K562 (cell line): ENCODE results near the gene OCEL1. TPM values are rescaled to one million over a fixed set of nuclear protein-coding genes. Genes with fewer than 3 reads are reported as not detected.

ENCODE experiments used
- CC2D1A ChIP-seq: fragments of 450-650 bp; IDR thresholded peaks from 2 replicates; pipeline ENCODE4 v1.6.1; 2017; ENCODE audit warnings: mild to moderate bottlenecking
- CREB3L1 ChIP-seq: fragments of 450-650 bp; IDR thresholded peaks from 2 replicates; pipeline ENCODE4 v1.6.1; 2014; ENCODE audit warnings: low read depth, mild to moderate bottlenecking, moderate library complexity, borderline replicate concordance
- CSDE1 ChIP-seq, 2 experiments: fragments of 450-650 bp; IDR thresholded peaks; 2 replicates each; pipeline ENCODE4 v1.6.1; 2016; ENCODE audit warnings: mild to moderate bottlenecking in 1 of 2
- FOXJ3 ChIP-seq: sonication (generic); formaldehyde crosslinking; IDR thresholded peaks from 2 replicates; pipeline ENCODE4 v1.4.0; 2020; ENCODE audit warnings: mild to moderate bottlenecking, missing genetic modification reagents
- GMEB1 ChIP-seq: fragments of 250-450 bp; sonication (Bioruptor Pico); IDR thresholded peaks from 2 replicates; pipeline ENCODE4 v1.4.0; 2020; ENCODE audit warnings: mild to moderate bottlenecking
- HDGF ChIP-seq: fragments of 450-650 bp; IDR thresholded peaks from 2 replicates; pipeline ENCODE4 v1.6.1; 2016
- HNRNPK ChIP-seq: fragments of 200-400 bp; formaldehyde crosslinking; IDR thresholded peaks from one replicate; pipeline ENCODE4 v1.6.1; 2018; ENCODE audit warnings: mild to moderate bottlenecking, low read depth, low read length; ENCODE audit not compliant: poor library complexity, severe bottlenecking
- ILK ChIP-seq: fragments of 450-650 bp; IDR thresholded peaks from 2 replicates; pipeline ENCODE4 v1.6.1; 2016; ENCODE audit warnings: missing genetic modification characterization, low read depth, mild to moderate bottlenecking, missing compliant biosample characterization, moderate library complexity, borderline replicate concordance
- JUND ChIP-seq, 2 experiments: IDR thresholded peaks; 2 replicates in 1 of 2; 3 replicates in 1 of 2; pipeline ENCODE4 v1.6.1; 2011; ENCODE audit warnings: borderline replicate concordance in 2 of 2, low read depth in 2 of 2, low read length in 2 of 2, improper control_type of control experiment in 1 of 2, missing biosample characterization in 1 of 2, missing genetic modification characterization in 1 of 2, missing genetic modification reagents in 1 of 2
- L3MBTL2 ChIP-seq: fragments of 450-650 bp; IDR thresholded peaks from 2 replicates; pipeline ENCODE4 v1.6.1; 2016; ENCODE audit warnings: mild to moderate bottlenecking, moderate library complexity
- MAX ChIP-seq: sonication (generic); formaldehyde crosslinking; IDR thresholded peaks from 2 replicates; pipeline ENCODE4 v1.9.0; 2022; ENCODE audit warnings: mild to moderate bottlenecking, missing genetic modification reagents
- POLR2AphosphoS5 ChIP-seq: IDR thresholded peaks from 2 replicates; pipeline ENCODE4 v1.6.1; 2011; ENCODE audit warnings: mild to moderate bottlenecking, low read depth, low read length, moderate library complexity; ENCODE audit not compliant: control insufficient read depth, insufficient read depth
- RAD21 ChIP-seq, 2 experiments: fragments of 250-450 bp in 1 of 2; fragments of 450-650 bp in 1 of 2; sonication (Bioruptor Pico) in 1 of 2; formaldehyde crosslinking in 1 of 2; IDR thresholded peaks in 1 of 2; conservative IDR thresholded peaks in 1 of 2; 2 replicates each; pipeline versions ENCODE4 v1.4.0 to v1.8.0; 2020 to 2022; ENCODE audit warnings: mild to moderate bottlenecking in 2 of 2, moderate library complexity in 1 of 2
- SMC3 ChIP-seq: conservative IDR thresholded peaks from 2 replicates; pipeline ENCODE4 v1.6.1; 2011; ENCODE audit warnings: low read depth, low read length, improper control_type of control experiment; ENCODE audit not compliant: insufficient read depth
- STAG1 ChIP-seq: sonication (generic); formaldehyde crosslinking; IDR thresholded peaks from 2 replicates; pipeline ENCODE4 v1.5.0; 2020; ENCODE audit warnings: missing genetic modification reagents, borderline replicate concordance
- THAP7 ChIP-seq: fragments of 250-450 bp; sonication (Bioruptor Pico); IDR thresholded peaks from 2 replicates; pipeline ENCODE4 v1.5.0; 2021
- ZFP36 ChIP-seq: fragments of 150-350 bp; IDR thresholded peaks from 2 replicates; pipeline ENCODE4 v1.6.1; 2018; ENCODE audit warnings: low read length, low read depth; ENCODE audit not compliant: partially characterized antibody
- ZFPM2 ChIP-seq: fragments of 250-450 bp; sonication (Bioruptor Pico); IDR thresholded peaks from 2 replicates; pipeline ENCODE4 v1.5.1; 2022; ENCODE audit warnings: mild to moderate bottlenecking
- ZNF143 ChIP-seq: sonication (generic); formaldehyde crosslinking; IDR thresholded peaks from 2 replicates; pipeline ENCODE4 v1.9.0; 2022; ENCODE audit warnings: mild to moderate bottlenecking, missing genetic modification reagents
- ZNF274 ChIP-seq: IDR thresholded peaks from 2 replicates; pipeline ENCODE4 v1.6.1; 2011; ENCODE audit warnings: low read depth, mild to moderate bottlenecking, low read length, moderate library complexity, borderline replicate concordance
- ZZZ3 ChIP-seq: fragments of 450-650 bp; IDR thresholded peaks from 2 replicates; pipeline ENCODE4 v1.6.1; 2016; ENCODE audit warnings: antibody characterized with exemption, mild to moderate bottlenecking, moderate library complexity
- polyA plus RNA-seq, 8 experiments: library from polyadenylated mRNA; depleted of rRNA in 4 of 8; stranded (reverse) in 5 of 8; unstranded in 3 of 8; fragments of >200 nt; fragmentation: Nextera tagmentation in 2 of 8; fragmentation: Illumina TruSeq in 1 of 8; extraction: Ambion mirVana in 2 of 8; extraction: Trizol in 1 of 8; gene quantifications; 2 replicates each; pipeline versions ENCODE4 v1.2.1 to v1.2.3, GENCODE V29; 2011 to 2014; ENCODE audit warnings: inconsistent platforms in 1 of 8, missing spikeins in 1 of 8
- total RNA-seq, 7 experiments: library from RNA; depleted of rRNA in 6 of 7; stranded (reverse); fragments of >200 nt in 6 of 7; fragmentation: Illumina TruSeq in 2 of 7; extraction: Trizol in 2 of 7; gene quantifications; 2 replicates each; pipeline versions ENCODE4 v1.2.1 to v1.2.3, GENCODE V29; 2011 to 2021; ENCODE audit warnings: low replicate concordance in 1 of 7

OCEL1 gene
- total and polyA plus RNA-seq, 9 of the 15 experiments (the other 6 are each of a cell fraction or from before 2014, with no cell fraction given): 8.0 to 38.0 (median 12.4) TPM

- TF ChIP-seq ZNF143 (CRISPR knock-in tag) (no peak), POLR2AphosphoS5 (0 out of 2 replicates have a peak, but pooled peaks have one; percentile 11), HNRNPK (no peak), FOXJ3 (CRISPR knock-in tag) (no peak), MAX (CRISPR knock-in tag) (peak; percentile 23; the same call in 1 of the 2 replicates), THAP7 (no peak), ZZZ3 (no peak), STAG1 (CRISPR knock-in tag) (peak; percentile 53; the same call in 1 of the 2 replicates), JUND (IDR thresholded peaks at IDR 0.05; ENCODE audit: borderline replicate concordance, low read depth, low read length) (peak; percentile 26; the same call in 1 of the 2 replicates), JUND (tag; IDR thresholded peaks at IDR 0.05; ENCODE audit: borderline replicate concordance, low read depth, low read length) (no peak), CREB3L1 (no peak), ZFPM2 (CRISPR knock-in tag) (no peak), ZFP36 (peak; percentile 11), L3MBTL2 (0 out of 2 replicates have a peak, but pooled peaks have one; percentile 16), RAD21 (CRISPR knock-in tag; conservative IDR thresholded peaks at IDR 0.05 in 1 of 2, IDR thresholded peaks at IDR 0.05 in 1 of 2) (peak; percentile 49 to 85; a peak in 3 of 4 replicates), ILK (tag) (no peak), SMC3 (peak; percentile 87), HDGF (0 out of 2 replicates have a peak, but pooled peaks have one; percentile 43), CC2D1A (0 out of 2 replicates have a peak, but pooled peaks have one; percentile 43), ZNF274 (no peak), CSDE1 (IDR thresholded peaks at IDR 0.05) (no peak), GMEB1 (CRISPR knock-in tag) (no peak)
Measured at GRCh38 chr19:17205237-17206140, 20.5 kb upstream of the OCEL1 start (continued).
